Measurements from ENCODE around the gene PSMD10.

DNA sequence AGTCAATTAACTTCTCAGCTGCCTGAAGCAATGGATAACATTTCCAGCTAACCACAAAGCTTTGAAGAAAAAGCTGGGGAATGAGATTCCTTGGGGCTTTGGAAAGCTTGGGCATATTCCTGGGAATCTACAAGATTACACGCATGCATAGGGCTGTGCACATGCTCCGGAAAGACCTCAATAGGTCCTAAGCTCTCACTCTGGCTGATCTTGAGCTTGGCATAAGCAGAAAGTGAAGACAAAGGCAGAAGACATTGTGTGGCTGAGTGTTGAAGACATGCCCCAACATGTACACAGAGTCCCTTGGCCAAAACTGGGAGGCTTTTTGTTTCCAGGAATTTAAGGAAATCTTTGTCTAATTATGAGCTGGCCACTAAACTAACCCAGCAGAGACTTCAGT is 31.4 kb upstream of the PSMD10 start:
- no peak for TF ChIP-seq EP300 (IDR thresholded peaks at IDR 0.05)
- TF ChIP-seq, protein P1, sequence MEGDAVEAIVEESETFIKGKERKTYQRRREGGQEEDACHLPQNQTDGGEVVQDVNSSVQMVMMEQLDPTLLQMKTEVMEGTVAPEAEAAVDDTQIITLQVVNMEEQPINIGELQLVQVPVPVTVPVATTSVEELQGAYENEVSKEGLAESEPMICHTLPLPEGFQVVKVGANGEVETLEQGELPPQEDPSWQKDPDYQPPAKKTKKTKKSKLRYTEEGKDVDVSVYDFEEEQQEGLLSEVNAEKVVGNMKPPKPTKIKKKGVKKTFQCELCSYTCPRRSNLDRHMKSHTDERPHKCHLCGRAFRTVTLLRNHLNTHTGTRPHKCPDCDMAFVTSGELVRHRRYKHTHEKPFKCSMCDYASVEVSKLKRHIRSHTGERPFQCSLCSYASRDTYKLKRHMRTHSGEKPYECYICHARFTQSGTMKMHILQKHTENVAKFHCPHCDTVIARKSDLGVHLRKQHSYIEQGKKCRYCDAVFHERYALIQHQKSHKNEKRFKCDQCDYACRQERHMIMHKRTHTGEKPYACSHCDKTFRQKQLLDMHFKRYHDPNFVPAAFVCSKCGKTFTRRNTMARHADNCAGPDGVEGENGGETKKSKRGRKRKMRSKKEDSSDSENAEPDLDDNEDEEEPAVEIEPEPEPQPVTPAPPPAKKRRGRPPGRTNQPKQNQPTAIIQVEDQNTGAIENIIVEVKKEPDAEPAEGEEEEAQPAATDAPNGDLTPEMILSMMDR (IDR thresholded peaks at IDR 0.05), result no peak
